Activated naive CD4-positive, alpha-beta T cell treated with anti-CD3 and anti-CD28 coated beads, Interleukin-2, amount 10 ng/mL, durations not matched to agents 7 days and 5 days (primary cell): ENCODE measurements around the gene CTXN1.
"Not testable (repeated sequence)": the region's sequence is repeated elsewhere in the genome, so short reads cannot be mapped to it uniquely, and the experiment has no call there.

Source experiments
- CTCF ChIA-PET: fragments of 350-600 bp; sonication (Branson Sonifier 250); formaldehyde crosslinking; loops from one replicate; lab custom pipeline; 2021; ENCODE audit warnings: antibody characterized with exemption; lab: Charles Lee
- DNase-seq: peaks from one replicate; pipeline ENCODE4 v3.0.0-alpha.2; 2020
- H3K27ac Mint-ChIP-seq: one replicate; pipeline ENCODE4 v1.8.0; 2021; ENCODE audit warnings: mild to moderate bottlenecking, moderate library complexity, mixed read lengths
- H3K27me3 Mint-ChIP-seq: one replicate; pipeline ENCODE4 v1.8.0; 2021; ENCODE audit warnings: mild to moderate bottlenecking, mixed read lengths
- H3K36me3 Mint-ChIP-seq: one replicate; pipeline ENCODE4 v1.8.0; 2021; ENCODE audit warnings: mixed read lengths
- H3K4me1 Mint-ChIP-seq: one replicate; pipeline ENCODE4 v1.8.0; 2021; ENCODE audit warnings: mixed read lengths
- H3K4me3 Mint-ChIP-seq: one replicate; pipeline ENCODE4 v1.8.0; 2021; ENCODE audit warnings: mild to moderate bottlenecking, moderate library complexity, mixed read lengths
- H3K9me3 Mint-ChIP-seq: one replicate; pipeline ENCODE4 v1.8.0; 2021; ENCODE audit warnings: mixed read lengths

CTXN1 gene

GRCh38 chr19:7902796-7903243 lies 23.1 kb downstream of the CTXN1 start:
- Mint-ChIP-seq H3K36me3 (peaks cover 9% of the 10 kb centered on the region), H3K9me3 (no peaks in the 10 kb centered on the region), H3K4me1 (peaks cover 38% of the 10 kb centered on the region), H3K27me3 (peaks cover 18% of the 10 kb centered on the region), H3K27ac (no peak overlapping the region), H3K4me3 (peak overlapping the region; percentile 84)
- CTCF ChIA-PET, result interaction anchor here (0.8 to 2.0 kb wide), 5 partner anchors 17 to 85 kb away, joined by 3 to 9 read pairs (median 7); partner anchors contain the start of genes SNAPC2 and TIMM44
- DNase-seq, result no peak

DNA sequence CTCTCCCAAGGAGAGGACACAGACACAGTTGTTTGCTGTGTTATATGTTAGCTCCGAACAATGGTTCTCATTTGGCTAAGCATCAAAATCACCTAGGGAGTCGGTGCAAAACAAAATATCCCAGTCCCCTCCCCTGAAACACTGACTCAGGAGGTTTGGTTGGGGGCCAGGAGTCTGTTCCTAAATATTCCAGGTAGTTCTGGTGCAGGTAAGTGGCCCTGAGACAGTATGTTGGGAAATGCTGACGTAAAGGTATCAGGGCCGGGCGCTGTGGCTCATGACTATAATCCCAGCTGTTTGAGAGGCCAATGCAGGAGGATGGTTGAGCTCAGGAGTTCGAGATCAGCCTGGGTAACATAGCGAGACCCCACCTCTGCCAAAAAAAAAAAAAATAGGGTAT lies 24.6 kb downstream of the CTXN1 start:
- peaks cover 9% of the 10 kb centered on the region for H3K36me3 Mint-ChIP-seq
- H3K4me3 Mint-ChIP-seq, result no peak overlapping the region
- H3K27me3 Mint-ChIP-seq, result peaks cover 18% of the 10 kb centered on the region
- H3K27ac Mint-ChIP-seq, result no peak overlapping the region
- H3K4me1 Mint-ChIP-seq, result peaks cover 33% of the 10 kb centered on the region
- H3K9me3 Mint-ChIP-seq, result no peaks in the 10 kb centered on the region
- CTCF ChIA-PET, result interaction anchor here (1.7 to 2.2 kb wide), 2 partner anchors 32 to 43 kb away, joined by 7 to 10 read pairs; partner anchors contain the start of gene TIMM44
- no peak for DNase-seq

- Mint-ChIP-seq H3K4me3 (no peak overlapping the region), H3K27ac (no peak overlapping the region), H3K4me1 (peaks cover 31% of the 10 kb centered on the region), H3K27me3 (peaks cover 18% of the 10 kb centered on the region), H3K9me3 (no peaks in the 10 kb centered on the region), H3K36me3 (peaks cover 9% of the 10 kb centered on the region)
- CTCF ChIA-PET, result interaction anchor here (1.4 to 2.2 kb wide), 3 partner anchors 32 to 101 kb away, joined by 3 to 10 read pairs (median 7); partner anchors contain the start of gene TIMM44
- DNase-seq, result no peak
Observed at GRCh38 chr19:7900931-7901330, 25.0 kb downstream of the CTXN1 start.

DNA sequence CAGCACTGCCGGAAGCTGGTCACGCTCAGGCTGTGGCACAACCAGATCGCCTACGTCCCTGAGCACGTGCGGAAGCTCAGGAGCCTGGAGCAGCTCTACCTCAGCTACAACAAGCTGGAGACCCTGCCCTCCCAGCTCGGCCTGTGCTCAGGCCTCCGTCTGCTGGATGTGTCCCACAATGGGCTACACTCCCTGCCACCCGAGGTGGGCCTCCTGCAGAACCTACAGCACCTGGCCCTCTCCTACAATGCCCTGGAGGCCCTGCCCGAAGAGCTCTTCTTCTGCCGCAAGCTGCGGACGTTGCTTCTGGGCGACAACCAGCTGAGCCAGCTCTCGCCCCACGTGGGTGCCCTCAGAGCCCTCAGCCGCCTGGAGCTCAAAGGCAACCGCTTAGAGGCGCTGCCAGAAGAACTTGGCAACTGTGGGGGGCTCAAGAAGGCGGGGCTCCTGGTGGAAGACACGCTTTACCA lies 25.5 kb downstream of the CTXN1 start:
- H3K27me3 Mint-ChIP-seq, result peaks cover 18% of the 10 kb centered on the region

GRCh38 chr19:7899751-7900378 lies 26.1 kb downstream of the CTXN1 start:
- peaks cover 24% of the 10 kb centered on the region for H3K27me3 Mint-ChIP-seq
- peaks cover 20% of the 10 kb centered on the region for H3K4me1 Mint-ChIP-seq
- no peak overlapping the region for H3K27ac Mint-ChIP-seq
- CTCF ChIA-PET, result interaction anchor here (0.7 to 2.2 kb wide), 4 partner anchors 19 to 100 kb away, joined by 3 to 7 read pairs (median 4); partner anchors contain the start of gene TIMM44
- peaks cover 3% of the 10 kb centered on the region for H3K36me3 Mint-ChIP-seq
- H3K4me3 Mint-ChIP-seq, result no peak overlapping the region
- DNase-seq, result no peak
- H3K9me3 Mint-ChIP-seq, result no peaks in the 10 kb centered on the region

More for the DNA sequence above, 25.5 kb downstream of the CTXN1 start:
- no peak overlapping the region for H3K27ac Mint-ChIP-seq
- no peaks in the 10 kb centered on the region for H3K9me3 Mint-ChIP-seq
- DNase-seq, result no peak
- CTCF ChIA-PET, result interaction anchor here (1.0 to 2.2 kb wide), 4 partner anchors 28 to 100 kb away, joined by 3 to 10 read pairs (median 6); partner anchors contain the start of gene TIMM44
- peaks cover 5% of the 10 kb centered on the region for H3K36me3 Mint-ChIP-seq
- H3K4me3 Mint-ChIP-seq, result no peak overlapping the region
- peaks cover 26% of the 10 kb centered on the region for H3K4me1 Mint-ChIP-seq

DNA sequence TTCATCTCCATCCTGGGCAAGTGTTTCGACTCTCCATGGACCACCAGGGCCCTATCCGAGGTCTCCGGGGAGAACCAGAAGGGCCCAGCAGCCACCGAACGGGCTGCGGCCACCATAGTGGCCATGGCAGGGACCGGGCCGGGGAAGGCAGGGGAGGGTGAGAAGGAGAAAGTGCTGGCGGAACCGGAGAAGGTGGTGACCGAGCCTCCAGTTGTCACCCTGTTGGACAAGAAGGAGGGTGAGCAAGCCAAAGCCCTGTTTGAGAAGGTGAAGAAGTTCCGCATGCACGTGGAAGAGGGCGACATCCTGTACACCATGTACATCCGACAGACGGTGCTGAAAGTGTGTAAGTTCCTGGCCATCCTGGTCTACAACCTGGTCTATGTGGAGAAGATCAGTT lies 27.0 kb downstream of the CTXN1 start:
- DNase-seq, result no peak
- CTCF ChIA-PET, result no interaction called here
- Mint-ChIP-seq H3K4me3 (no peak overlapping the region), H3K36me3 (no peaks in the 10 kb centered on the region), H3K9me3 (no peaks in the 10 kb centered on the region), H3K27me3 (peaks cover 33% of the 10 kb centered on the region), H3K4me1 (peaks cover 16% of the 10 kb centered on the region), H3K27ac (no peak overlapping the region)

GRCh38 chr19:7897292-7897691 lies 28.6 kb downstream of the CTXN1 start:
- Mint-ChIP-seq H3K27me3 (peaks cover 39% of the 10 kb centered on the region), H3K27ac (peak overlapping the region; percentile 78), H3K4me3 (no peak overlapping the region), H3K36me3 (no peaks in the 10 kb centered on the region), H3K9me3 (no peaks in the 10 kb centered on the region), H3K4me1 (peaks cover 5% of the 10 kb centered on the region)
- no peak for DNase-seq
- CTCF ChIA-PET, result no interaction called here

- H3K27me3 Mint-ChIP-seq, result peaks cover 48% of the 10 kb centered on the region
- H3K27ac Mint-ChIP-seq, result no peak overlapping the region
- H3K36me3 Mint-ChIP-seq, result no peaks in the 10 kb centered on the region
- no peaks in the 10 kb centered on the region for H3K9me3 Mint-ChIP-seq
- H3K4me3 Mint-ChIP-seq, result no peak overlapping the region
- CTCF ChIA-PET, result no interaction called here
- H3K4me1 Mint-ChIP-seq, result no peaks in the 10 kb centered on the region
- DNase-seq, result no peak
Observed at GRCh38 chr19:7895565-7895964, 30.4 kb downstream of the CTXN1 start.

- no peak for DNase-seq
- no peak overlapping the region for H3K4me3 Mint-ChIP-seq
- H3K36me3 Mint-ChIP-seq, result no peaks in the 10 kb centered on the region
- H3K9me3 Mint-ChIP-seq, result no peaks in the 10 kb centered on the region
- peaks cover 53% of the 10 kb centered on the region for H3K27me3 Mint-ChIP-seq
- H3K27ac Mint-ChIP-seq, result no peak overlapping the region
- CTCF ChIA-PET, result no interaction called here
- H3K4me1 Mint-ChIP-seq, result no peaks in the 10 kb centered on the region
Observed at GRCh38 chr19:7894612-7895309, 31.2 kb downstream of the CTXN1 start.

DNA sequence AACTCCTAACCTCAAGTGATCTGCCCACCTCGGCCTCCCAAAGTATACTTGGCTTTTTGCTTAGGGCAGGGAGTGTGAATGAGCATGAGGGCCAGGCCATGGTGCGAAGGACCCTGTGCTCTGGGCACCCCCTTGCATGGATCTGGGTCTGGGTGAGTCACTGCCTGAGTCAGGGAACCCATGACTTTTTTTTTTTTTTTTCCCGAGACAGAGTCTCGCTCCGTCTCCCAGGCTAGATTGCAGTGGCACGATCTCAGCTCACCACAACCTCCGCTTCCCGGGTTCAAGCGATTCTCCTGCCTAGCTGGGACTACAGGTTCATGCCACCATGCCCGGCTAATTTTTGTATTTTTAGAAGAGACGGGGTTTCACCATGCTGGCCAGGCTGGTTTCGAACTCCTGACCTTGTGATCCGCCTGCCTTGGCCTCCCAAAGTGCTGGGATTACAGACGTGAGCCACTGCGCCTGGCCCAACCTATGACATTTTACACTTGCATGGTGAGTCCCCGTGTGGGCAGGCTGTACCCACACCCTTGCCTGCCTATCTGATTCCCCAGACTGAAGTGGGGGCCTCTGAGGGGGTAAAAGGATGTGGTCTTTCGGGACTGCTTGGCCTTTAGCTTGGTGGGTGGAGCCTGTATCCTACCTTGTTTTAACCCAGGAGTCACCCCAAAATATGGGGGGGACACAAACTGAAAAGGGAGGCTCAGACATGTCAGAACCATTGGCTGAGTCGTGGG lies 32.4 kb downstream of the CTXN1 start:
- H3K4me1 Mint-ChIP-seq, H3K9me3 Mint-ChIP-seq, H3K36me3 Mint-ChIP-seq, CTCF ChIA-PET, DNase-seq, H3K27ac Mint-ChIP-seq, H3K4me3 Mint-ChIP-seq: not testable (repeated sequence)
- peaks cover 65% of the 10 kb centered on the region for H3K27me3 Mint-ChIP-seq

- Mint-ChIP-seq H3K9me3 (no peaks in the 10 kb centered on the region), H3K27ac (no peak overlapping the region), H3K4me3 (no peak overlapping the region), H3K36me3 (no peaks in the 10 kb centered on the region), H3K4me1 (no peaks in the 10 kb centered on the region), H3K27me3 (peaks cover 82% of the 10 kb centered on the region)
- CTCF ChIA-PET, result interaction anchor here (1.0 kb wide), 1 partner anchor 19 kb away, joined by 3 read pairs; no protein-coding TSS in a partner anchor
- no peak for DNase-seq
Observed at GRCh38 chr19:7888826-7889217, 37.1 kb downstream of the CTXN1 start.

DNA sequence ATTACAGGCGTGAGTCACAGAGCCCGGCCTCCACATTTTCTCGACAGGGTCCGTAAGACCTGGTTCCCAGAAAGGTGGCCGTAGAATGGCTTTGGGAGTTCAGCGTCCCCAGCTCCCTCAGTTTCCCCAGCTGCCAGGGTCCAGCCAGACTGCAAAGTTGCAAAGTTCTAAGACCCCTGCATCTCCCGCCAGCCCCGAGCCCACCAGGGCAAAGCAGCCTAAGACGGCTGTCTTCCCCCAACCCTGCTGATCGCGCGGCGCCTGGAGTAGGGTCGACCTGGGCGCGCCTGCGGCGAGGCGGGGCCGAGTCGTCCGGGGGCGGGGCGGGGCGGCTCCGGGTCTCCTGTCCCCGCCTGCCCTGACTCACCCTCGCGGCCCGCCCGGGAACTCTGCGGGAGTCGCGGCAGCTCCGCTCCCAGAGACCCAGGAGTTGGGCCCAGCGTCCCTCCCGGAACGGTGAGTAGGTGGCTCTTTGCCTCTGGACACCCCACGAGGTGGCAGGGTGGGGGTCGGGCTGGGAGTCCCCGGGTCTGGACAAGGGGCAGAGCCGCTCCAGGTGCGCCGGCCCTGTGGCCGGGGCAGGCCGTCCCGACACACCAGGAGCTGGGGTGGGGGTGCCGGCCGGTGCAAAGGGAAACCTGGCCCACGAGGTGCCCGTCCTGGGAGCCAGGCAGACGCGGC lies 37.6 kb downstream of the CTXN1 start, which contains the start of gene LRRC8E:
Gene LRRC8E, plus strand, starts transcription at position 366 of the 681 bp plus-strand sequence. CDS start 7,094 bp downstream, outside the sequence.
- no peaks in the 10 kb centered on the region for H3K36me3 Mint-ChIP-seq
- CTCF ChIA-PET, result no interaction called here
- no peaks in the 10 kb centered on the region for H3K4me1 Mint-ChIP-seq
- H3K9me3 Mint-ChIP-seq, result no peaks in the 10 kb centered on the region
- no peak within 1 kb of the TSS for H3K4me3 Mint-ChIP-seq
- DNase-seq, result peak; percentile 61
- peak within 1 kb of the TSS; percentile 45 for H3K27ac Mint-ChIP-seq
- peaks cover 77% of the 10 kb centered on the region for H3K27me3 Mint-ChIP-seq

GRCh38 chr19:7887408-7888144 lies 38.4 kb downstream of the CTXN1 start:
- Mint-ChIP-seq H3K9me3 (no peaks in the 10 kb centered on the region), H3K27me3 (peaks cover 73% of the 10 kb centered on the region), H3K4me1 (no peaks in the 10 kb centered on the region), H3K4me3 (no peak overlapping the region), H3K27ac (no peak overlapping the region), H3K36me3 (no peaks in the 10 kb centered on the region)
- DNase-seq, result no peak
- CTCF ChIA-PET, result no interaction called here
